Bronchial epithelial cell (primary cell): ENCODE data around the gene ADRB2. TPM values are rescaled to one million over a fixed set of nuclear protein-coding genes. Genes with fewer than 3 reads are reported as not detected.

Experiments used
- DNase-seq: peaks from one replicate; pipeline ENCODE4 v3.0.0-alpha.2; 2010; ENCODE audit warnings: low read depth
- FAIRE-seq: peaks from 2 replicates; lab custom pipeline; 2011; peaks lifted over from hg19 to GRCh38; lab: Jason Lieb, UNC
- H3K27me3 ChIP-seq: 2 replicates; pipeline ENCODE4 v1.5.1; 2011; ENCODE audit warnings: low read length; ENCODE audit not compliant: control insufficient read depth, insufficient read depth
- H3K36me3 ChIP-seq: 2 replicates; pipeline ENCODE4 v1.5.1; 2011; ENCODE audit warnings: low read length; ENCODE audit not compliant: control insufficient read depth, insufficient read depth
- H3K4me3 ChIP-seq: 2 replicates; pipeline ENCODE4 v1.5.1; 2011; ENCODE audit warnings: mild to moderate bottlenecking, low read depth, low read length, control low read depth
- total RNA-seq: library from RNA; depleted of rRNA; stranded (reverse); fragments of >200 nt; gene quantifications from 2 replicates; pipeline ENCODE4 v1.2.1, GENCODE V29; 2014
- TF ChIP-seq, protein P1 (sequence below): IDR thresholded peaks from 2 replicates; pipeline ENCODE4 v1.5.1; 2011; ENCODE audit warnings: mild to moderate bottlenecking, moderate library complexity, low read length, control low read depth, inconsistent platforms; ENCODE audit not compliant: insufficient read depth, severe bottlenecking

ADRB2 gene
- total RNA-seq, 1 donor from 2014 or later = 18.7 TPM

DNA sequence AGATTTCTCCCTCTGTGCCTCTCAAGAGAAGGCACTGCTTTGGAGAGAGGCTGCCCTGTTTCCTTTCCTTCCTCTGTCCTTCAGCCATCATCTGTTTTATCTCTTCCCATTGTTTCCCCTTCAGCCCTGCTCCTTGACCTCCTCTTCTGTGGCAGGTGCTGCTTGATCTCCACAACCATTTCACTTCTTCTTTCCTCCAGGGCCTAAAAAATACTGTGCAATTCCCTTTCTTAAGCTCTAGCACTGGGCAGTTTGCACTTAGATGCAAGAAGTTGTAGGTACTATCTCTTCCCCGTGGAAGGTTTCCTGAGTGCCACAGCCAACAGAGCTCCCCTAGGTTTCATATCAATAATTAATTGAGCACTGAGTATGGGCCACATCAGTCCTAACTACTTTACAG lies 8.8 kb upstream of the ADRB2 start:
- H3K36me3 ChIP-seq = no peaks in the 10 kb centered on the region
- H3K27me3 ChIP-seq = no peaks in the 10 kb centered on the region
- H3K4me3 ChIP-seq = no peak overlapping the region
- DNase-seq (no peak), FAIRE-seq (no peak)
- TF ChIP-seq, protein P1, sequence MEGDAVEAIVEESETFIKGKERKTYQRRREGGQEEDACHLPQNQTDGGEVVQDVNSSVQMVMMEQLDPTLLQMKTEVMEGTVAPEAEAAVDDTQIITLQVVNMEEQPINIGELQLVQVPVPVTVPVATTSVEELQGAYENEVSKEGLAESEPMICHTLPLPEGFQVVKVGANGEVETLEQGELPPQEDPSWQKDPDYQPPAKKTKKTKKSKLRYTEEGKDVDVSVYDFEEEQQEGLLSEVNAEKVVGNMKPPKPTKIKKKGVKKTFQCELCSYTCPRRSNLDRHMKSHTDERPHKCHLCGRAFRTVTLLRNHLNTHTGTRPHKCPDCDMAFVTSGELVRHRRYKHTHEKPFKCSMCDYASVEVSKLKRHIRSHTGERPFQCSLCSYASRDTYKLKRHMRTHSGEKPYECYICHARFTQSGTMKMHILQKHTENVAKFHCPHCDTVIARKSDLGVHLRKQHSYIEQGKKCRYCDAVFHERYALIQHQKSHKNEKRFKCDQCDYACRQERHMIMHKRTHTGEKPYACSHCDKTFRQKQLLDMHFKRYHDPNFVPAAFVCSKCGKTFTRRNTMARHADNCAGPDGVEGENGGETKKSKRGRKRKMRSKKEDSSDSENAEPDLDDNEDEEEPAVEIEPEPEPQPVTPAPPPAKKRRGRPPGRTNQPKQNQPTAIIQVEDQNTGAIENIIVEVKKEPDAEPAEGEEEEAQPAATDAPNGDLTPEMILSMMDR = no peak

DNA sequence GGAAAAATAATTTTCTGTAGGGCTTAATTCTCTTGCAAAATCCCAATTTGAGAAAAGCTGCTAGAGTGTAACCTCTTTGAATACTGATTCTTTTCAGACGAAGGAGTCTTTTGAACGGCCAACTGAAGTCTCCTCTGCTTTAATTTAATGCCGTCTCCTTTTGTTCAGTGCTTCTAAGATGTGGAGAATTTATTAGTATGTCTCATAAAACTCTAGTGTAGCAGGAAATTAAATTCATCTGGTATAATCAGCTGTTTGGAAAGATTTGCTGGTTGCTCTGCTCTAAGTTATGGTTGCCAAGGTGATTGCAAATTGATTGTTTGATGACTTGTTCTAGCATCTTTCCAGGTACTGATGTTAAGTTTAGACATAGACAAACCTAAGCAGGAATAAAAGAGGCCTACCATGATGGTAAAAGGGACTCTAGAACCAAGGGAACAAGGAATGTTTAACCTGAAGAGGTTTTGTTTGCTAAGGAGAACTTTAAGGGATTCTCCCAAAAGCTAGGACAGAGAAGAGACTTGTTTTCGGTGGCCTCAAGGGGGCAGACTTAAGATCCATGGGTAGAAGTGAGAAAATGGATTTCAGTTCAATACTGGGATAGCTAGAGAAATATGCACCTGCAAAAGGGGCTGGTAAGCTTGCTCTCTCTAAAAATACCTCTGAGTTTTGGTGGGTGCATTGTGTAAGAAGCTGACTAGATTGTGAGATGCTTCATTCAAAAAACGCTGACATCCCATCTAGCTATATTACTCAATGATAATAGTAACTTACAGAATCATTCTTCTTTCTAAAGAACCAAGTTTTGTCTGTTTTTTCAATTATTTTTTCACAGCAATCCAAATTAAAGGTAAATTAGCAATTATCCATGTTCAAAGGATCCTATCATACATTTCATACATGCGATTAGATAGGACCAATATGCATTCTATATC lies 5.7 kb upstream of the ADRB2 start:
- no peak overlapping the region for H3K4me3 ChIP-seq
- peak; percentile 50 for DNase-seq
- TF ChIP-seq, protein P1 = peak; percentile 76
- H3K36me3 ChIP-seq = no peaks in the 10 kb centered on the region
- H3K27me3 ChIP-seq = no peaks in the 10 kb centered on the region
- no peak for FAIRE-seq

GRCh38 chr5:148823871-148824270 lies 2.5 kb upstream of the ADRB2 start:
- TF ChIP-seq, protein P1 = no peak
- no peak overlapping the region for H3K4me3 ChIP-seq
- no peaks in the 10 kb centered on the region for H3K27me3 ChIP-seq
- FAIRE-seq (no peak), DNase-seq (no peak)
- H3K36me3 ChIP-seq = no peaks in the 10 kb centered on the region

DNA sequence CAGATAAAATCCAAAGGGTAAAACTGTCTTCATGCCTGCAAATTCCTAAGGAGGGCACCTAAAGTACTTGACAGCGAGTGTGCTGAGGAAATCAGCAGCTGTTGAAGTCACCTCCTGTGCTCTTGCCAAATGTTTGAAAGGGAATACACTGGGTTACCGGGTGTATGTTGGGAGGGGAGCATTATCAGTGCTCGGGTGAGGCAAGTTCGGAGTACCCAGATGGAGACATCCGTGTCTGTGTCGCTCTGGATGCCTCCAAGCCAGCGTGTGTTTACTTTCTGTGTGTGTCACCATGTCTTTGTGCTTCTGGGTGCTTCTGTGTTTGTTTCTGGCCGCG lies 727 bp upstream of the ADRB2 start:
- peaks cover 4% of the 10 kb centered on the region for H3K36me3 ChIP-seq
- no peaks in the 10 kb centered on the region for H3K27me3 ChIP-seq
- peak; percentile 81 for DNase-seq
- TF ChIP-seq, protein P1 = no peak
- no peak for FAIRE-seq
- H3K4me3 ChIP-seq = peak overlapping the region; percentile 86

DNA sequence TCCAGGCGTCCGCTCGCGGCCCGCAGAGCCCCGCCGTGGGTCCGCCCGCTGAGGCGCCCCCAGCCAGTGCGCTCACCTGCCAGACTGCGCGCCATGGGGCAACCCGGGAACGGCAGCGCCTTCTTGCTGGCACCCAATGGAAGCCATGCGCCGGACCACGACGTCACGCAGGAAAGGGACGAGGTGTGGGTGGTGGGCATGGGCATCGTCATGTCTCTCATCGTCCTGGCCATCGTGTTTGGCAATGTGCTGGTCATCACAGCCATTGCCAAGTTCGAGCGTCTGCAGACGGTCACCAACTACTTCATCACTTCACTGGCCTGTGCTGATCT lies 294 bp downstream of the ADRB2 start:
- TF ChIP-seq, protein P1 = peak; percentile 6
- FAIRE-seq (no peak), DNase-seq (no peak)

More for the DNA sequence above, 294 bp downstream of the ADRB2 start:
- H3K36me3 ChIP-seq = peaks cover 4% of the 10 kb centered on the region
- H3K27me3 ChIP-seq = no peaks in the 10 kb centered on the region
- peak overlapping the region; percentile 86 for H3K4me3 ChIP-seq
